T-helper 22 cell (primary cell): Measurements from ENCODE around the gene CAMK2A.
"Not testable (repeated sequence)": the region's sequence is repeated elsewhere in the genome, so short reads cannot be mapped to it uniquely, and the experiment has no call there.

Source experiments
- DNase-seq: peaks from one replicate; pipeline ENCODE4 v3.0.0-alpha.2; 2020; ENCODE audit warnings: low read depth

CAMK2A gene

GRCh38 chr5:150253416-150254208 is 36.0 kb downstream of the CAMK2A start:
- DNase-seq: no peak

GRCh38 chr5:150252489-150252888 is 37.1 kb downstream of the CAMK2A start:
- DNase-seq: no peak

- DNase-seq: no peak
Observed at GRCh38 chr5:150251504-150251903, 38.1 kb downstream of the CAMK2A start.

DNA sequence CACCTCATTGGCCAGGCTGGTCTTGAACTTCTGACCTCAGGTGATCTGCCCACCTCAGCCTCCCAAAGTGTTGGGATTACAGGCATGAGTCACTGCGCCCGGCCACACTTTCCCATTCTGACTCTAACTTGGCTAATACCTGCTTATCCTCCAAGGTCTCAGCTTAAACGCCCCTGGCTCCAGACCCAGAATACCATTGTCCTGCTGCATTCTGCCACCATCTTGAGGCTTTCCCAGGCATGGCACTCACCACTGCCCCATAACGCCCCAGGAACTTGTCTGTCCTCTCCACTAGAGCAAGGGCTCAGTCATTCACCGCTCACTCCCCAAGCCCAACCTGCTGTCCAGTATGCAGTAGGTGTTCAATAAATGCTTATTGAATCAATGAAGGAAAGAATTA is 39.8 kb downstream of the CAMK2A start:
- DNase-seq: no peak

- no peak for DNase-seq
Observed at GRCh38 chr5:150248946-150249345, 40.6 kb downstream of the CAMK2A start.

DNA sequence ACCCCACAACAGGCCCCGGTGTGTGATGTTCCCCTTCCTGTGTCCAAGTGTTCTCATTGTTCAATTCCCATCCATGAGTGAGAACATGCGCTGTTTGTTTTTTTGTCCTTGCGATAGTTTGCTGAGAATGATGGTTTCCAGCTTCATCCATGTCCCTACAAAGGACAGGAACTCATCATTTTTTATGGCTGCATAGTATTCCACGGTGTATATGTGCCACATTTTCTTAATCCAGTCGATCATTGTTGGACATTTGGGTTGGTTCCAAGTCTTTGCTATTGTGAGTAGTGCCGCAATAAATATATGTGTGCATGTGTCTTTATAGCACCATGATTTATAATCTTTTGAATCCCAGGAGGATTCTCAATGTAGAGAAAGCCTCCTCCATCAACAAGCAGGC is 41.1 kb downstream of the CAMK2A start:
- DNase-seq: not testable (repeated sequence)

DNA sequence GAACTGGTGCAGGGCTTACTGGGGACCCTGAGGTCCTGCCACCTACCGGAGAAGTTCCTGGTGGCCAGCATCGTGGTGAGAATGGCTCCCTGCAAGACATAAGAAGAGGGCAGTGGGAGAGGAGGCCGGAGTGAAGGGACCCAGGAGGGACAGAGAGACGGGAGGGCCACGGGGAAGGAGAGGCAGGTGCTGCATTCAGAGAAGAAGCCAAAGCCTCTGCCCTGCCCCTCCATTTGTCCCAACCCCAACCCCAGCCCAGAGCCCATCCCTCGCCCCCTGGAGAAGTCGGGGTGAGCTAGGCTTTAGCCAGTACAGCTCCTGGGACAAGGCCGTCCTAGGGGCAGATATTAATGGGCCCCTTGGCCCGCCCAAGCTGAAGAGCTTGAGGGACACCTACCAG is 41.8 kb downstream of the CAMK2A start:
- no peak for DNase-seq

GRCh38 chr5:150246835-150247234 is 42.7 kb downstream of the CAMK2A start:
- DNase-seq: no peak

DNA sequence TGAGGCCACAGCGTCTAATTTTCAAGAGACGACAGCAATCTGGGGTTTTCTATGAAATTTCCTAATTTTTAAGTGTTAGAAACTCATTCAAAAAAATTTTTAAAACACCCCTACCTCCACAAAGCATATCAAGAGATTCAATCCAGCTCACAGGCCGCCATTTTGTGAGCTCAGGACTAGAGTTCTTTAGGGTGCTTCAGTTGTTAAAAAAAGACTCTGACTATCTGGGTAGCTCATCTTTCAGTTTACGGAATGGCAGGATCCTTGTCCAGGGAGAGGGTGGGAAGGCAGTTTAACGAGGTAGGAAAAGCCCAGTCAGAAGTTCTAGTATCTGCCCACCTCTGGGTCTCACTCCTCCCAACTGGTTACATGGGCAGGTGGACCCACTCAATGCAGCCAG is 43.1 kb downstream of the CAMK2A start:
- DNase-seq: no peak

- DNase-seq: no peak
Observed at GRCh38 chr5:150245808-150246207, 43.8 kb downstream of the CAMK2A start.

DNA sequence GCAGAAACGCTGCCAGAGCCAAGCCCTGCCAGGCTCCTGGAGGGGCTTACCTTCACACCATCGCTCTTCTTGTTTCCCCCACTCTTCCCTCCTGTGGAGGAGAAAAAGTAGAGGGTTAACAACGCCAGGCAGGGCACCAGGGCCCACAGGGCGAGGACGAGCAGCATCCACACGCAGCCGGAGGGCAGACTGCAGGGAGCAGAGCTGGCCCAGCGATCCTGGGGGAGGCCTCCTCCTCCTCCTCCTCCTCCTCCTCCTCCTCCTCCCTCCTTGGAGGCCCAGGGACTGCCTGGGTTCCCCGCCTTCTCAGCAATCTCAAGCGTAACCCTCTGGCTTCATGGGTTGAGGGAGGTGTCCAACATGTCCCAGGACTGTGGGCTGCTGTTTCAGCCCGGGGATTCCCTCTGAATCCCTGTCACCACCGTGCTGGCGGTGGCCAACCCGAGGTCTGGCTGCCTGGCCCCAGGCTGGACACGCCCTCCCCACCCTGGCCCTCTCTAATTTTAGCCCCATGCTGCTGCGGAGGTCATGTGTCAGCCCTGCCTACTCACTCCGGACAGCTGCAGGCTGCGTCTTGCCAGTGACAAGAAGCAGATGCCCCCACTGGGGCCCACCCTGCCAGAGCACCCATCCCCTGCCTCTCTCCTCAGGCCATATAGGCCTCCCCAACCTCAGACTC is 44.3 kb downstream of the CAMK2A start:
- no peak for DNase-seq

- no peak for DNase-seq
Observed at GRCh38 chr5:150244209-150244608, 45.4 kb downstream of the CAMK2A start.

- no peak for DNase-seq
Observed at GRCh38 chr5:150243590-150243989, 46.0 kb downstream of the CAMK2A start.

- no peak for DNase-seq
Observed at GRCh38 chr5:150242251-150242894, 47.2 kb downstream of the CAMK2A start.

DNA sequence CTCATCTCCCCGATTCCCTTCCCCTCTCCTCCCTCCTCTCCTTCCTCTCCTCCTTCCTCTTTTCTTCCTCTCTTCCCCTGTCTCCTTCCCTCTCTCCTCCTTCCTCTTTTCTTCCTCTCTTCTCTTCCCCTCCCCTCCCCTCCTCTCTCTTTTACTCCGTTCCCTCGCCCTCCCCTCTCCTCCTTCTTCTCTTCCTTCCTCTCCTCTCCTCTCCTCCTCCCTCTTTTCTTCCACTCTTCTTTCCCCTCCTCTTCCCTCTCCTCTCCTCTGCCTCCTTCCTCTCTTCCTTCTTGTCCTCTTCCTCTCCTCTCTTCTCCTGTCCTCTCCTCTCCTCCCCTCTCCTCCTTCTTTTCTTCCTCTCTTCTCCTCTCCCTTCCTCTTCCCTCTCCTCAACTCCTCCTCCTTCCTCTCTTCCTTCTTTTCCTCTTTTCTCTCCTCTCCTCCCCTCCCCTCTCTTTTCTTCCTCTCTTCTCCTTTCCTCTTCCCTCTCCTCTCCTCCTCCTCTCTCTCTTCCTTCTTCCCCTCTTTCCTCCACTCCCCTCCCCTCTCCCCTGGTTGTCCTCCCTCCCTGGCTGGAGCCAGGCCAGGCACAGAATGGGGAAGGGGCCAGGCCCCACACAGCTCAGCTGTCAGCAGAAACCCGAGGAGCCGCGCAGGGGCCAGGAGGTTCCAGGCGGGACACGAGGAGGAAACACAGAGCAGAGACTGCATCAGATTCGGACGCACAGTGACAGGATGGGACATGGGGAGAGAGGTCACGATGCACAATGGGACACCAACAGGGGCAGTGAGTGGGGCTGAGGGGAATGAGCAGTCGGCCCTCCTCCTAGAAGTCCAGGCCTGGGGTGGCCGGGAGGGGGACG is 48.0 kb downstream of the CAMK2A start:
- no peak for DNase-seq

DNA sequence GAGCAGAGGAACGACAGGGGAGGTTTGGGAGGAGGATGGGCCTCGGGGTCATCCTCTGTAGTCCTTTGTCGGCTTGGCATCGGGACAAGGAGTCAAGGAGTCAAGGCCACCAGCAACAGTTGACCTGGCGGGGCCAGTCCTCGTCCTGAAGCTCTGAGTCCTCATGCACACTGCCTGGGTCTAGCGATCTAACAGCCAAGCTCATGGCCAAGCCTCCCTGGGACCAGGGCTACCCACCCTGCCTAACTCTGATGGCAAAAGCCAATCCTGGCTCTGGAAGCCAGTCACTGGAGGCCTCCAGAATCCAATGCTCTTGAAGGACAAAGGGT is 49.8 kb downstream of the CAMK2A start:
- DNase-seq: no peak

DNA sequence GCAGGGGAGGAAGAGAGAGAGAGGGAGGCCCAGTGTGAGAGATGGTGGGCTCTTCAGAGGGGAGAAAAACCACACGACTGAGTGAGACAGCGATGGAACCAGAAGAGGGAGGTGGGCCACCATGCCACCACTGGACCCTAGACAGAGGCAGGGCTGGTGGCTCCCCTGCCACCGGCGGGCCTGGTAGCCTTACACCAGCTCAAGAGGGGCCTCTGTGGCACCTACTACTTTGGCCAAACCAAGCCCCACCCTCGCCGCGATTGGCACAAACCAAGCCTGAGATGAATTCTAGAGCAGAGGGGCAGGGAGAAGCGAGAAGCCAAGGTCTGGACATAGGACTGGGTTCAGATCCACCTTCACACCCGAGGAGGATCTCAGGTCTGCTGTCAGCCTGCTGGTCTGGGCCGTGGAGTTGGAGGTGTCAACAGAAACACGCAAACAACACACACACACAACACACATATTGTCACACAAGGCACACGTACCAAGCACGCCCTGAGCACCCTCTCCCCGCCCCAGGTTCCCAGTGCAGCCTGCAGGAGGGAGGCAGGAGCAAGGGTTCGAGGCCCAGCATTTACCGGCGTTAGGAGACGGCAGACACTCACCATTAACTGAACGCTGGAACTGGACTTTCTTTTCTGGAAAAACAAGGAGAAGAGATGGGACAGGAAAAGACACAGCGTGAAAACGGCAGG is 50.3 kb downstream of the CAMK2A start:
- no peak for DNase-seq

DNA sequence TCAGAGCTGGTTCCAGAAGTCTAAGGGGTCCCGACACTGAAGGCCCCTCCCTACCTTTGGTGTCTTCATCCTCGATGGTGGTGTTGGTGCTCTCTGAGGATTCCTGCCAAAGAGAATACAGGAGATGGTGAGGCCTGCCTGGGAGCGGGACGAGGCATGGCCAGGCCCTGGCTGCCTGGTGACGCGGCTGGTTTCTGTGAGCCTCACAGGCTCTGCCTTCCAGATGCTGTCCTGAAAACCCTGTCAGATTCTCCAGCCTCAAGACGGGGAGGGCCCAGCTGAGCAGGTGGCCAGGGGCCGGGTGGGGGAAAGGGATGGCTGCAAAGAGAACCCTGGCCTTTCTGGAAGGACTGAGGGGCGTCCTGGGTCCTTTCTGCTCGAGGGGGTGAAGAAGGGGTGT is 50.9 kb downstream of the CAMK2A start:
- no peak for DNase-seq

DNA sequence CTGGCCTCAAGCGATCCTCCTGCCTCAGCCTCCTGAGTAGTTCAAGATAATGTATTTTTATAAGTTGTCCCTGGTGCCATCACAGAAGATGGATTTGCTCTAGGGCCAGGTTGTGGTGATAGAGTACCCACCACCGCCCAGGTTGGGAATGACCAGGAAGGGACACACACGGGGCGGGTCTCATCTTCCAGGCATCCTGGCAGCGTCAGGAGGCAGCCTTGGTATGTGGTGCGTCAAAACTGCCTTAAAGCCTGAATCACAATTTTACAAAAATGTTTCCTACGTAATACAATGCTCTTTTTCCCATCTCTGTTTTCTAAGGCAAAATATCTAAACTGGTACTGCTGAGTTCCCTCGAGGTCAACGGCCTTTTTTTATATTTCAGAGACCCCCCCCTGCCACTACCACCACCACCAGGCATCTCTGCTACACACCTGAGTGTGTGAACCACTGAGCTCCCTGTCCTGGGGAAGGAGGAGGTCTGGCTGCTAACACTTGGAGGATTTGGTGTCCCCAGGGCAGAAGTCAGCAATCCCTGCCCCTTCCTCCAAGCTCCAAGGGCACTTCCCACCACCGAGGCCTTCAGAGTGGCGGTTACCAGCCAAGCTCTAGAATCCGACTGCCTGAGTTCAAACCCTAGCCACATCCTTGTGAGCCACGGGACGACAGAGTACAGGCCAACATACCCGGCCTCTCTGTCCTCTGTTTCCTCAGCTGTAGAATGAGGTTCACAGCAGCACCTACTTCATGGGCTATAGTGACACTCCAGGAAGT is 52.4 kb downstream of the CAMK2A start:
- no peak for DNase-seq

DNA sequence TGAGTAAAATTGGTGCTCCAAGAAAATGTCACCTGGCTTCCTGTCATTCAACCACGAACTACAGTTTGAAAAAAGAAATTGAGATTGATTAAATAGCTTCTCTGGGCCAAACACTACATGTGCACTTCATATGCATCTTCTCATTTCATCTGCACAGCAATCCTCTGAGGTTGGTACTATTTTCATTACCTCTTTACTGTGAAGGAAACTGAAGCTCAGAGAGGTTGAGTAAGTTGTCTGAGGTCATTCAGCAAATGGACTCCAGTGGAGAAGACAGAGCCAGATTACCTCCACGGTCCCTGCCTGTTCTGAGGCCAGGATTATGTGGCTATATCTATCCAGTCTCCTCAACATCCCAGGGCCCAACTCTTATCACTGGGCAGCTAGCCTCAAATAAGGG is 53.3 kb downstream of the CAMK2A start:
- no peak for DNase-seq

GRCh38 chr5:150235500-150235854 is 54.1 kb downstream of the CAMK2A start:
- DNase-seq: no peak
